Endothelial cell of umbilical vein (primary cell): ENCODE measurements around the gene PRM1. TPM values are rescaled to one million over a fixed set of nuclear protein-coding genes. Genes with fewer than 3 reads are reported as not detected.

Source experiments
- BruUV-seq: library from RNA; stranded (reverse); fragments of 400-500 nt; replicated peaks from 2 replicates; lab custom pipeline; 2021; lab: Mats Ljungman, UMichigan
- CTCF ChIA-PET: fragments of 300-600, 350-600 bp; sonication (Branson Sonifier 250); formaldehyde crosslinking; loops from one replicate; lab custom pipeline; 2021; ENCODE audit warnings: antibody characterized with exemption, inconsistent platforms; lab: Charles Lee
- POLR2A ChIA-PET: fragments of 300-600, 350-600 bp; sonication (Branson Sonifier 250); formaldehyde crosslinking; loops from one replicate; lab custom pipeline; 2021; ENCODE audit warnings: antibody characterized with exemption, inconsistent platforms; lab: Charles Lee
- DNase-seq: peaks from one replicate; pipeline ENCODE4 v3.0.0-alpha.2; 2011; ENCODE audit warnings: low read depth, low spot score
- FAIRE-seq: peaks from 2 replicates; lab custom pipeline; 2011; peaks lifted over from hg19 to GRCh38; lab: Jason Lieb, UNC
- H2AFZ ChIP-seq: 2 replicates; pipeline ENCODE4 v1.6.0; 2012; ENCODE audit warnings: low read depth, low read length, control low read depth, inconsistent platforms
- H3K27ac ChIP-seq: 2 replicates; pipeline ENCODE4 v1.5.1; 2011; ENCODE audit warnings: low read depth, mild to moderate bottlenecking, control low read depth, low read length, moderate library complexity; ENCODE audit not compliant: insufficient read depth
- H3K27me3 ChIP-seq, 2 experiments: 2 replicates each; pipeline versions ENCODE4 v1.6.0 to v1.6.1; 2011; ENCODE audit warnings: low read length in 2 of 2, mixed read lengths in 1 of 2; ENCODE audit not compliant: control insufficient read depth in 2 of 2, insufficient read depth in 2 of 2
- H3K36me3 ChIP-seq, 2 experiments: 2 replicates in 1 of 2; 3 replicates in 1 of 2; pipeline ENCODE4 v1.5.1; 2011; ENCODE audit warnings: low read length in 2 of 2, mild to moderate bottlenecking in 1 of 2, moderate library complexity in 1 of 2; ENCODE audit not compliant: control insufficient read depth in 2 of 2, insufficient read depth in 2 of 2; ENCODE audit errors: extremely low read depth in 1 of 2
- H3K4me1 ChIP-seq: 3 replicates; pipeline ENCODE4 v1.5.1; 2011; ENCODE audit warnings: mild to moderate bottlenecking, low read length; ENCODE audit not compliant: control insufficient read depth, insufficient read depth; ENCODE audit errors: extremely low read depth
- H3K4me2 ChIP-seq: 2 replicates; pipeline ENCODE4 v1.6.1; 2011; ENCODE audit warnings: low read length, control low read depth, mixed read lengths; ENCODE audit not compliant: insufficient read depth
- H3K4me3 ChIP-seq, 3 experiments: fragments of 200-600 bp in 1 of 3; sonication (generic), shearing (Covaris generic) in 1 of 3; replicated peaks in 1 of 3; 2 replicates each; pipeline ENCODE4 v1.5.1; 2011 to 2016; ENCODE audit warnings: control low read depth in 3 of 3, low read length in 3 of 3, mild to moderate bottlenecking in 2 of 3, inconsistent platforms in 1 of 3, low read depth in 1 of 3, moderate library complexity in 1 of 3; ENCODE audit not compliant: insufficient read depth in 1 of 3
- H3K79me2 ChIP-seq: 2 replicates; pipeline ENCODE4 v1.6.0; 2012; ENCODE audit warnings: low read length, inconsistent platforms; ENCODE audit not compliant: control insufficient read depth, insufficient read depth
- H3K9ac ChIP-seq: replicated peaks from 2 replicates; pipeline ENCODE3; 2011; ENCODE audit warnings: low read length, control low read depth; ENCODE audit not compliant: insufficient read depth; ENCODE audit errors: extremely low read depth
- H3K9me1 ChIP-seq: replicated peaks from 3 replicates; pipeline ENCODE4 v1.6.0; 2011; ENCODE audit warnings: mild to moderate bottlenecking, low read length; ENCODE audit not compliant: control insufficient read depth, insufficient read depth; ENCODE audit errors: extremely low read depth
- H3K9me3 ChIP-seq: replicated peaks from 2 replicates; pipeline ENCODE4 v1.5.1; 2012; ENCODE audit warnings: low read length, inconsistent platforms; ENCODE audit not compliant: control insufficient read depth, insufficient read depth
- H4K20me1 ChIP-seq: replicated peaks from 2 replicates; pipeline ENCODE3; 2011; ENCODE audit warnings: mild to moderate bottlenecking, low read length; ENCODE audit not compliant: control insufficient read depth, insufficient read depth; ENCODE audit errors: extremely low read depth
- EZH2 ChIP-seq: IDR thresholded peaks from 2 replicates; pipeline ENCODE4 v1.6.1; 2012; ENCODE audit warnings: borderline replicate concordance, low read depth, mild to moderate bottlenecking, moderate library complexity, low read length, inconsistent platforms; ENCODE audit not compliant: severe bottlenecking
- FOS ChIP-seq: IDR thresholded peaks from 2 replicates; pipeline ENCODE4 v1.6.1; 2011; ENCODE audit warnings: mild to moderate bottlenecking, low read length, moderate library complexity, borderline replicate concordance; ENCODE audit not compliant: insufficient read depth
- GATA2 ChIP-seq: IDR thresholded peaks from 2 replicates; pipeline ENCODE4 v1.7.0; 2011; ENCODE audit warnings: low read depth, mild to moderate bottlenecking, moderate library complexity, mixed read lengths, low read length; ENCODE audit not compliant: insufficient read length, insufficient read depth
- JUN ChIP-seq: IDR thresholded peaks from 2 replicates; pipeline ENCODE4 v1.6.1; 2011; ENCODE audit warnings: borderline replicate concordance, low read depth; ENCODE audit not compliant: insufficient read length, insufficient read depth
- MAX ChIP-seq: IDR thresholded peaks from 2 replicates; pipeline ENCODE4 v1.6.1; 2011; ENCODE audit not compliant: insufficient read depth, insufficient read length
- MYC ChIP-seq: IDR thresholded peaks from one replicate; pipeline ENCODE4 v1.6.1; 2011; ENCODE audit warnings: mild to moderate bottlenecking, low read depth, low read length
- POLR2A ChIP-seq: IDR thresholded peaks from 2 replicates; pipeline ENCODE4 v1.6.1; 2012; ENCODE audit warnings: low read depth, mild to moderate bottlenecking, control low read depth, low read length
- POLR2AphosphoS5 ChIP-seq: IDR thresholded peaks from 2 replicates; pipeline ENCODE4 v1.6.1; 2012; ENCODE audit warnings: low read depth, mild to moderate bottlenecking, control low read depth, low read length, moderate library complexity; ENCODE audit not compliant: insufficient read depth
- dilution Hi-C: fragments of 300-500 bp; cut with MboI; formaldehyde crosslinking; loops from one replicate; pipeline ENCODE4 v1.15.0; 2019; ENCODE audit warnings: low sequenced_read_pairs; ENCODE audit not compliant: extremely low pct_ligation_motif_present
- intact Hi-C: fragments of 100-400 bp; cut with micrococcal nuclease; formaldehyde crosslinking; loops from one replicate; pipeline ENCODE4 v1.10.0; 2022
- polyA plus RNA-seq, 4 experiments: library from polyadenylated mRNA; depleted of rRNA in 3 of 4; stranded (reverse) in 3 of 4; unstranded in 1 of 4; fragments of >200 nt; gene quantifications; 2 replicates each; pipeline versions ENCODE4 v1.2.1 to v1.2.3, GENCODE V29; 2011 to 2012; ENCODE audit warnings: missing spikeins in 1 of 4
- total RNA-seq: library from RNA; stranded (reverse); gene quantifications from 2 replicates; pipeline ENCODE4 v1.2.3, GENCODE V29; 2021
- TF ChIP-seq, protein P1 (sequence below), 2 donors: IDR thresholded peaks; 1 replicate in 1 of 2; 2 replicates in 1 of 2; pipeline ENCODE4 v1.5.1; 2011; ENCODE audit warnings: low read length in 2 of 2, mild to moderate bottlenecking in 2 of 2, moderate library complexity in 2 of 2, control low read depth in 1 of 2, inconsistent platforms in 1 of 2, low read depth in 1 of 2; ENCODE audit not compliant: insufficient read depth in 1 of 2; ENCODE audit errors: extremely low read depth in 1 of 2

The PRM1 gene
- total and polyA plus RNA-seq, 2 donors (not counting 3 experiments of a cell fraction or from before 2014, with no cell fraction given), result not detected

DNA sequence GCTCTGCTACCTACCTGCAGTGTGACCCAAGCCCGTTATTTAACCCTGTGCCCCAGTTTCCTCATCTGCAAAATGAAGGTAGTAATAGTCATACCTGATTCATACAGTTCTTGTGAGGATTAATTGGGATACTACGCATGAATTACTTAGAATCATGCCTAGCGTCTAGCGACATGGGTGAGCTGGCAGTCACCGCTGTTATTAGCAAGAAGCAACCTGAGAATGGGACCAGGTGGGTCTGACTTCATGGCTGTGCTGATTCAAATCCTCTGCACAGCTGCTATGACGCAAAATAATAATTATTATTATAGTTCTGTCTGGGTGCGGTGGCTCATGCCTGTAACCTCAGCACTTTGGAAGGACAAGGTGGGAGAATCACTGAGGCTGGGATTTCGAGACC is 33.0 kb downstream of the PRM1 start:
- Histone ChIP-seq H3K4me3 (no peak overlapping the region), H4K20me1 (no peaks in the 10 kb centered on the region), H3K9ac (no peak overlapping the region), H3K4me1 (no peaks in the 10 kb centered on the region), H3K27me3 (peaks cover 2 to 3% of the 10 kb centered on the region in 2 experiments), H3K9me1 (no peaks in the 10 kb centered on the region), H3K36me3 (no peaks in the 10 kb centered on the region), H3K79me2 (no peaks in the 10 kb centered on the region), H3K4me2 (no peak overlapping the region), H2AFZ (no peak overlapping the region), H3K9me3 (no peaks in the 10 kb centered on the region), H3K27ac (no peak overlapping the region)
- ChIA-PET CTCF (interaction anchor here (0.7 to 1.9 kb wide), 2 partner anchors 246 to 277 kb away, joined by 3 to 9 read pairs; no protein-coding TSS in a partner anchor), POLR2A (interaction anchor here (0.7 kb wide), 1 partner anchor 140 kb away, joined by 4 read pairs; no protein-coding TSS in a partner anchor)
- TF ChIP-seq POLR2AphosphoS5 (no peak), MYC (no peak), POLR2A (no peak), FOS (no peak), EZH2 (no peak), GATA2 (no peak), JUN (no peak), MAX (no peak)
- TF ChIP-seq, protein P1, sequence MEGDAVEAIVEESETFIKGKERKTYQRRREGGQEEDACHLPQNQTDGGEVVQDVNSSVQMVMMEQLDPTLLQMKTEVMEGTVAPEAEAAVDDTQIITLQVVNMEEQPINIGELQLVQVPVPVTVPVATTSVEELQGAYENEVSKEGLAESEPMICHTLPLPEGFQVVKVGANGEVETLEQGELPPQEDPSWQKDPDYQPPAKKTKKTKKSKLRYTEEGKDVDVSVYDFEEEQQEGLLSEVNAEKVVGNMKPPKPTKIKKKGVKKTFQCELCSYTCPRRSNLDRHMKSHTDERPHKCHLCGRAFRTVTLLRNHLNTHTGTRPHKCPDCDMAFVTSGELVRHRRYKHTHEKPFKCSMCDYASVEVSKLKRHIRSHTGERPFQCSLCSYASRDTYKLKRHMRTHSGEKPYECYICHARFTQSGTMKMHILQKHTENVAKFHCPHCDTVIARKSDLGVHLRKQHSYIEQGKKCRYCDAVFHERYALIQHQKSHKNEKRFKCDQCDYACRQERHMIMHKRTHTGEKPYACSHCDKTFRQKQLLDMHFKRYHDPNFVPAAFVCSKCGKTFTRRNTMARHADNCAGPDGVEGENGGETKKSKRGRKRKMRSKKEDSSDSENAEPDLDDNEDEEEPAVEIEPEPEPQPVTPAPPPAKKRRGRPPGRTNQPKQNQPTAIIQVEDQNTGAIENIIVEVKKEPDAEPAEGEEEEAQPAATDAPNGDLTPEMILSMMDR (IDR thresholded peaks at IDR 0.05; ENCODE audit: extremely low read depth in 1 of 2, insufficient read depth in 1 of 2, low read depth in 1 of 2, low read length in 2 of 2), result no peak
- no TSS peak for BruUV-seq
- intact Hi-C loops, result no loop called here
- FAIRE-seq (no peak), DNase-seq (no peak)
- dilution Hi-C loops, result no loop called here
